ENCODE measurements around the gene SCARB2.

The SCARB2 gene

GRCh38 chr4:76224171-76224570 lies 10.5 kb upstream of the SCARB2 start:
- no peak for FAIRE-seq

- FAIRE-seq: no peak
Measured at GRCh38 chr4:76219299-76220055, 5.9 kb upstream of the SCARB2 start.

GRCh38 chr4:76216975-76217814 lies 3.6 kb upstream of the SCARB2 start:
- no peak for FAIRE-seq

- FAIRE-seq: no peak
Measured at GRCh38 chr4:76216524-76216923, 2.9 kb upstream of the SCARB2 start.

GRCh38 chr4:76215077-76215476 lies 1.5 kb upstream of the SCARB2 start:
- no peak for FAIRE-seq

GRCh38 chr4:76214177-76214675 lies 602 bp upstream of the SCARB2 start:
- FAIRE-seq: no peak

- no peak for FAIRE-seq
Measured at GRCh38 chr4:76212851-76213414, 691 bp downstream of the SCARB2 start.

- no peak for FAIRE-seq
Measured at GRCh38 chr4:76211769-76212708, 1.6 kb downstream of the SCARB2 start.

- no peak for FAIRE-seq
Measured at GRCh38 chr4:76210452-76210851, 3.2 kb downstream of the SCARB2 start.

- no peak for FAIRE-seq
Measured at GRCh38 chr4:76209881-76210280, 3.7 kb downstream of the SCARB2 start.

- no peak for FAIRE-seq
Measured at GRCh38 chr4:76208005-76208765, 5.4 kb downstream of the SCARB2 start.

GRCh38 chr4:76207549-76207948 lies 6.1 kb downstream of the SCARB2 start:
- FAIRE-seq: no peak

- no peak for FAIRE-seq
Measured at GRCh38 chr4:76206222-76206942, 7.2 kb downstream of the SCARB2 start.

GRCh38 chr4:76205476-76205875 lies 8.1 kb downstream of the SCARB2 start:
- no peak for FAIRE-seq

GRCh38 chr4:76204936-76205335 lies 8.7 kb downstream of the SCARB2 start:
- FAIRE-seq: no peak

GRCh38 chr4:76203541-76203940 lies 10.1 kb downstream of the SCARB2 start:
- no peak for FAIRE-seq

GRCh38 chr4:76201276-76201675 lies 12.3 kb downstream of the SCARB2 start:
- no peak for FAIRE-seq

GRCh38 chr4:76200771-76201231 lies 12.8 kb downstream of the SCARB2 start:
- no peak for FAIRE-seq

GRCh38 chr4:76199664-76200211 lies 13.9 kb downstream of the SCARB2 start:
- FAIRE-seq: no peak

GRCh38 chr4:76198411-76199237 lies 15.0 kb downstream of the SCARB2 start:
- no peak for FAIRE-seq

All from A204.1 (cell line).